SIG-M5 treated with dmso at 0.1 percent for 504 hours (cell line): ENCODE results near the gene ANKEF1.
"Not testable (repeated sequence)": the region's sequence is repeated elsewhere in the genome, so short reads cannot be mapped to it uniquely, and the experiment has no call there.

Experiments
- DNase-seq: peaks from one replicate; lab custom pipeline; 2025; ENCODE audit not compliant: unreplicated experiment; lab: John Stamatoyannopoulos, UW

The ANKEF1 gene

DNA sequence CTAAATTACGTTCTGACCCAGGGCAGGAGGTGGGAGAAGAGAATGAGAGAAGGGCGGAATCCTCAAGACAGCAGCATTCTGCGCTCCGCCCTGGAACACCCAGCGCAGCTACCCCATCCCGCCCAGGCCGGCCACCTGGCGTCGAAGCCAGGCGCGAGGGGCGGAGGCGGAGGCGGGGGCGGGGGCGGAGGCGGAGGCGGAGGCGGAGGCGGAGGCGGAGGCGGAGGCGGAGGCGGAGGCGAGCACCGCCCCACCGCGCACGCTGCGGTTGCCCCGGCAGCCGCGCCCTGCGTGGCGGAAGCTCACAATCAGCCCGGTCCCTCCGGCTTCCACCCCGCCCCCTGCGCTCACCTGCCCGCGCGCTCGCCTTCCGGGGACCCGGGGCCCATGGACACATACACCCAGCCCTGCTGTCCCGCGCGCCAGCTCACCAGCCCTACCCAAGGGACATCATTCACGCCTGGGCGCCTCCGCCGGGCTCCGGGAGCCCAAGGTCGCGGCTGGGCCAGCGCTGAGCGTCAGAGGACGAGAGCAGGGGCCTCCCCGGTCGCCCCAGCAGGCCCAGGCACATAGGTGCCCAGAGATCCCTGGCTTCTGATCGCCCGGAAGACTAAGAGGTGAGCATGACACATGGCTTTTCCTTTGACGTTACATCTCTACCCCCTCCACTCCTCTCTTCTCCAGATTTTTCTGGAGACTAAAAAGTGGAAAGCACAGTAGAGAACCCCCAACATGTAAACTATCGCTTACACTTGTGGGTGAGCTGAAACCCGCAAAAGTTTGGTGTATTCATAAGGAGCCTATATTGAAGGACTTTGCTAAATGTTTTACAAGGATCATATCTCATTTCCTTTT, at the start of gene ANKEF1:
TSS of gene ANKEF1 (plus strand) at position 271 of the 855 bp plus-strand sequence. CDS start 3,315 bp downstream, outside the sequence.
- peak; percentile 56 for DNase-seq

DNA sequence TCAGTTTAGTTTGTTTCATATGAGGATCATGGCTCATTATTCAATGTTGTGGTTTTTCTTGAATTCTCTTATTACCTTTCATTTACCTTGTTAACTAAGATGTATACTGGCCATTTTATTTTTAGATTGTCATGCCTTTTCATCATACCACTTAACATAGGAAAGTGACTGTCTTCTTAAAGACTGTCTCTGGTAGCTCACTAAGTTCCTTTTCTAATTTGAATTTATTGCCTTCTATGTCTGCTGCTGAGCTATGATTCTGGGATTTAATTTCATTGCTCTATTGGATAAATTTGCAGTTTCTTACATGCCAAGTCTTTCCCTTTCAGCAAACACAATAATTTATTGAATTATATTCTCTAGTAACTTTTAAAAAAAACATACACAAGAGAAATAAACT, 49.5 kb upstream of the ANKEF1 start:
- no peak for DNase-seq

DNA sequence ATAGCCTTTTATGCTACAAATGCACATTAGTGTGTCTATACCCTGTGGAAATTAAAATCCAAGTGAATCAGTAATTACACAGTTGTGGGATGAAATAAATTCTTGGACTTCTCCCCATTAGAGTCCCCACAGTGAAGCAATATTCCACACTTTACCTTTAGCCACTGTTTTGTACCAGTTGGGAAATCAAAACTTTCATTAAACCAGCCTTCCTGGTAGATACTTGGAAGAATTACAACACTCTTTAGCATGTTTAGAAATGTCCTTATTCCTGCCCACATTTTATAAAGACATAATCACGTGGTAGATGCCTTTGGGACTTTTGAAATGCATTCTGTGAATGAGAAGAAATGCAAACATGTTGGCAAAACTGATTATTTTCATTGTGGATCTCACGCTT, 49.0 kb upstream of the ANKEF1 start:
- DNase-seq = no peak

DNA sequence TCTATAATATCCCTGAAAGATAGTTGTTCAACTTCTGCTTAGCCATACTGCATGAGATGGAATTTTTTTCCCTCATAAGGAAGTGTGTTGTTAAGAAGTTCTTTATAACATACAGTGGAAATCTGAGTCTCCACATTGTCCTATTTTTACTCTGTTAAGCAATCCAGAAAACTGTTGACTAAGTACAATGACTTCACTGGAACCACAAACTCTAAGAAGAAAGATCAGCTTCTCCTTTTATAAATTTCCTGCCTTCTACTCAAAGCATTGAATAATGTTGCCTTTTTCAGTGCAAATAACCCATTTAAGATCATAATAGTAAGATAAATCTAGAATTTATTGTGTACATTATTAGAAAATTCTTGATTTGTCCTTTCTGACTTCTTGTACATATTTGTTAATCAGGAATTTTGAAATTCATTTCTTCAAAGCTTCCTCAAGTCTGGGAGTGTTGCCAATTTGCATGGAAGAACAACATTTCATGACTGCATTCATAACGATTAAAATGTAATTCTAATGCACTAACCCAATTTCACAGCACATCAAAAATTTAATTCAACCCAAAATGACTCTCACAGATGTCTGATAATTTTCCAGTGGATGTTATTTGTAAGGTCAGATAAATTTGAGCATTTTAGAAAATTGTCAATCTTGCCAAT, 45.6 kb upstream of the ANKEF1 start:
- DNase-seq = peak; percentile 90

DNA sequence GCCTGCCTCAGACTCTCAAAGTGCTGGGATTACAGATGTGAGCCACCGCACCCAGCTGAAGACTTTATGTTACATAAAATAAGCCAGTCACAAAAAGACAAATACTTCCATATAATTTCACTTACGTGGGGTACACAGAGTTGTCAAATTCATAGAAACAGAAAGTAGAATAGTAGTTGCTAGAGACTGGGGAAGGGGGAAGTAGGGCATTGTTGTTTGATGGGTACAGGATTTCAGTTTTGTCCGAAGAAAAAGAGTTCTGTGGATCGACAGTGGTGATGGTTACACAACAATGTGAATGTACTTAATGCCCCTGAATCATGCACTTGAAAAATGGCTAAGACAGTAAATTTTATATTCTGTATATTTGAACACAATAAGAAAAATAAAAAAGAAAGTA, 41.6 kb upstream of the ANKEF1 start:
- peak; percentile 70 for DNase-seq

DNA sequence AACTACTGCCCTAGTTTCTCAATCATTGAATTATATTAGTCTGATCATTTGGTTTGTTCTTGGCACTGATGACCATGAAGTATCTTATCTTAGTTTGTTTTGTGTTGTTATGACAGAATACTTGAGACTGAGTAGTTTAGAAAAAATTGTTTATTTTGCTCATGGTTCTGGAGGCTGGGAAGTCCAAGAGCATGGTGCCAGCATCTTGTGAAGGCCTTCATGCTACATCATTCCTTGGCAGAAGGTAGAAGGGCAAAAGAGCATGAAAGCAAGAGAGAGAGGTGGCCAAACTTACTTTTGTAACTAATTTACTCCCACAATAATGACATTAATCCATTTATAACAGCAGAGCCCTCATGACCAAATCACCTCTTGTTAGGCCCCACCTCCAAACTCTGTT, 40.1 kb upstream of the ANKEF1 start:
- DNase-seq = no peak

DNA sequence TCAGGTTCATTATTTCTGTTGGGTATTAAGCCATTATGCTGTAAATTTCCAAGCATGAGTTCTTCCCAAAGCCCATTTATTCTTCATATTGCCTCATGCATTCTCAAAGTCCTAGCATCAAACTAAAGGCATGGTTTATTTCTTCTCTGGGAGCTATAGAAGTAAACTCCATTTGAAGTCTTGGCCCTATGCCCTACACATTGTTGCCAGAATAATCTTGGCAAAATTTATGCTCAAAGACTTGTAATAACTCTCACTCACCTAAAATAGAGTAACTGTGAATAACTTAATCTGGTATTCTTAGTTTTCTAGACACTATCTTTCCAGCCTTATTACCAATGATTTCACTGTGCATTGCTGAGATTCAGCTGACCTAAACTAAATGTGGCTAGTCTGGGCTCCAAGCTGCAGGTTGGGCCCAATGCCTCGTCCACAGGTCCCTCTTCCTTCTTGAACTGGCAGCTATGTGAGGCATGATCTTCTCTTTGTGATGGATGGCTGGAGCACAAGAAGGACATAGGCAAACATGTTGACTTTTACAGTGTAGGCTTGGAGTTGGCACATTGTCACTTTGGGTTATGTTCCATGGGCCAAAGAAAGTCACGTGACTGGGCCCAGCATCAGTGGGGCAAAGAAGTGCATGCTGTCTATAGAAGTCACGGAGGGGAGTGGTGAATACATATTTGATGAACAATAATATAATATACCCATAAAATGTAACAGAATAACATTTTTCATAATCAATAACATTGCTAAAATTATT, 39.1 kb upstream of the ANKEF1 start:
- no peak for DNase-seq

DNA sequence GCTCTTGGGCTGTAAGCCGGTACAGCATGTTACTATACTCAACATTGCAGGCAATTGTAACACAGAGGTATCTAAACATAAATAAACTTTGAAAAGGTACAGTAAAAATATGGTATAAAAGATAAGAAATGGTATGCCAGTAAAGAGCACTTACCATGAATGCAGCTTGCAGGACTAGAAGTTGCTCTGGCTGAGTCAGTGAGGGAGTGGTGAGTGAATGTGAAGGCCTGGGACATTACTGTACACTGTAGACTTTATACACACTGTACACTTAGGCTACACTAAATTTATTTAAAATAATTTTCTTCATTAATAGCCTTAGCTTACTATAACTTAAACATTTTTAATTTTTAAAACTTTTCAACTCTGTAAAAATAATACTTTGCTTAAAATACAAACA, 37.8 kb upstream of the ANKEF1 start:
- DNase-seq = no peak

DNA sequence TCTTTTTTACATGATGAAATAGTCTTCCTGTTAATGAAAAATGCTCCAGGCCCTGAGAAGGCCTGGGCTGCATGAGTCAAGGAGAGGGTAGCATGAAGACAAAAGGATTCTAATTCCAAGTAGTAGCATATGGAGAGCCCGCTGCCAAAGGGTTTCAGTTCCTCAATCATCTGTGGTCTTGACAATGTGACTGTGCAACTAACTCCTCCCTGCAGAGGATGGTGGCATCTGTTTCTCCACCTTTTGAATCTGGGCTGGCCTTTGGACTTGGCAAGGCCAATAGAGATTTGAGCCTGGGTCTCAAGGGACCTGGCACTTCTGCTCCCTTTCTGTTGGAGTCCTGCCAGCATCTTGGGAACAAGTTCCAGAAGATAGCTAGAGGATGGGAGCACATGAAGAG, 35.1 kb upstream of the ANKEF1 start:
- DNase-seq = peak; percentile 91

DNA sequence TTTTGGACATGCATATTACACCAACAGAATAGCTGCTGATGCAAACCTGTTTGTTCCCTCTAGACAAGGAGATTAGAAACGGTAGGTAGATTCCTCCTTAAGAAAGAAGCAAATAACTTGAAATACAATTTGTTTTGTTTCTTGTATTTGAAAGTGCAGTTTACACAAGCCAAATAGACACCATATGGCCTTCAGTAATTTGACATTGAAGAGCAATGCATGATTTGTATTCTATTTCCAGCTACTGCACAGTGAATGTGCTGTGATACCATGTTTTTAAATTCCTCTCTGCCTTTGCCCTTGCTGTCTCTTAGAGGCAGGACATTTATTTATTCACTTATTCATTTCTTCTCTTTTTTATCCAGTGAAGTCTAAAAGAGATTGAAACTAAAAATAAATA, 31.9 kb upstream of the ANKEF1 start:
- DNase-seq = no peak

DNA sequence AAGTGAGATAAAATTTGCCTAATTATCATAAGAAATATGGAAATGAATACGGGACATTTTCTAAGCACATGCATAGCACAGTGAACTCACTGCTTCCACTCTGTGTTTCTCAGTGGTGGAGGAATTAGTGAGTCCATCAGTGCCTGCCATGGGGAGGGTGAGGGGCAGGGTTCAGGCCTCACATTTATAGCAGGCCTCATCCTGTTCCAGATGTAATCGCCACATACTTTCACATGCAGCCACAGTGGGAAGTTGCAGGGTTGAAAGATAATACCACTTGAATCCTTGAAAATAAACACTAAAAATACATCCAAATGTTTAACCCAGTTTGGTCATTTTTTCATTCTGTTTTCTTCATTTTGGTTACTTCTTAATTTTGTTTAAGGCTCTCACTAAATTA, 29.9 kb upstream of the ANKEF1 start:
- DNase-seq = no peak

DNA sequence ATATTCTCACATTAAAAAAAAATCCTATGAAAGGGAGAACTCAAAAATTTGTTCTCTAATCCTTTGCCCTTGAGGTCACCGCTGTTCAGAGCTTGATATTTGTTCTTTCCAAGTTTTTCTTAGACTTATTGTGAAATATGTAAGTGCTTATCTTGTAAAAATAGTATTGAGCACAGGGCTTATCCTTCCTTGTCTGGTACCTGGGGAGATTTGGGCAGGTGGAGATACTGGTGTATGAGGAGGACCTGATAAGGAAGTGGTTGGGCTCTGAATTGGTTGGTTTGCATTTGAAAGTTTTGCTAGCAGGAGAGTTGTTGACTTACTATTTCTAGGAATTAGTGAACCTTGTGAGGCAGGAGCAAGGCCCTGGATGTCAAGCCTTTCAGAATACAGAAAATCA, 28.9 kb upstream of the ANKEF1 start:
- DNase-seq = no peak

DNA sequence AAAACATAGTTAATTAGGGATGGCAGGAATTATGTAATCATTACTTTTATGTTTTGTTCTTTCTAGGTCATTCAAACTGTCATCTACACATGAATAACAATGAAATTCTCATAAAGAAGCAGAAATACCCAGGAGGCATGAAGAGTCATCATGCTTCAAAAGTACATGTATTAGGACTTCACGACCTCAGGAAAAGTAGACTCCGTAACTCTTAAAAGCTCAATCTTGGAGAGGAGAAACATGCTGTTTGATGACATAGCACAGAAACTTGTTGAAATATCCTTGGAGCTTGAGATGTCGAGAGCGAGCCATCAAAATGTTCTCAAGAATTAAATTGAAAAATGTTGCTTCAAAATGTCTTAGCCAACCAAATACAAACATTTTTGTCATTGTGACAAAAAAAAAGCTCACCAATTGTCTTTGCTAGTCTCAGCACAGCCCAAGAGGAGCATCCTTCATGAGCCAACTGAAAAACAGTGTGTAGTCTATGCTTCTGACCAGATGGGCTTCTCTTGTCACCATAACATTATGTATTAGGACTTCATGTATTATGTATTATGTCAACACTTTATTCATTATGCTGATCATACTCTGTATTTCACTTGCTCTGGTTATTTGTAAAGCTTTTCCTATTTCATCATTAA, 28.2 kb upstream of the ANKEF1 start:
- no peak for DNase-seq

DNA sequence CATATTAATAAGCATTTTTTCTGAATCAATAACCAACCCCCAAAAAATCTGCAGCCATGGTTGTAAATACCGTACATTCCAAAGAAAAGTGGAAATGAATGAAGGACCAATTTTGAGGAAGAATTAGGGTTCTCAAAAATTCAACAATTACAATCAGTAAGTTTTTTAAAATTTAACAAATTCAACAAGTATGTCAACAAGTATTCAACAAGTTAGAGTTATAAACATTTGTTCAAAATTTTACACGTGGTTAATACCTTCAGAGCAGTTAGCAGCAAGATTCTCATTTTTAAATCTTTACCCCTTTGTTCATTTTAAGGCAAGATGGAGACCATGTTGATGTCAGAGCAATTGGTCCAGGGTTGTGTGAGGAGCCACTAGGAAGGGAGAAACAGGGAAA, 27.6 kb upstream of the ANKEF1 start:
- no peak for DNase-seq

DNA sequence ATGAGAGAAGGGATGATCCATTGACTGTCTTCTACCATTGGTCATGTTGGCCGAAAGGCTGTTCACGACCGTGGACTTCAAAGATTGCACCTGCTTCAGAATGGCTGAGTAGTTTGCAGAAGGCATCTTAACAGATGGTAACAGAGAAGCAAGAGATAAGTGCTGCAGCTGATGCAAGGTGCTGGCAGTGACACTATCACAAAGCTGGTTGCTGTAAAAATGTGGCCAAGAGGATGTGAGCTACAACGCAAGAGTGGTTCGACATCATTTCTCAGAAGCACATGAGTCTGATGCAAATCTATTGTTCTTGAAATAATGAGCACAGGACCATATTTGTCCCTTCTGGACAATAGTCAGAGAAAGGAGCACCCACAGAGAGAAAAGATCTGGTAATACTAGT, 27.0 kb upstream of the ANKEF1 start:
- DNase-seq = no peak

DNA sequence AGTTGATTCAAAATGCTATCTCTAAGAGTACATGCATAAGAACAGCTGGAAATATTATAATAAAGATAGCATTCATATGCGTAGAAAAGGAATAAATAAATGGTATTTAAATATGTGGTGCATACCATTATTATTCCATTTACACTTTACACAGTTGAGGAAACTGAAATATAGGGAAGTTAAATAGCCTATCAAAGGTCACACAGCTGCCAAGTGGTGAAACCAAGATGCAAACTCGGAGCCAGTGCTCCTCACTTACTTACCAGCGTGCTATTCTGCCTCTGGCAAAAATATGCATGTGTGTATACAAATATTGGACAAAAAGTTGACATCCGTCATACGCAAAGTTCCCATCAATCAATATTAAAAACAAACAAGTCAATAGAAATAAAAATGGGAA, 22.3 kb upstream of the ANKEF1 start:
- no peak for DNase-seq

DNA sequence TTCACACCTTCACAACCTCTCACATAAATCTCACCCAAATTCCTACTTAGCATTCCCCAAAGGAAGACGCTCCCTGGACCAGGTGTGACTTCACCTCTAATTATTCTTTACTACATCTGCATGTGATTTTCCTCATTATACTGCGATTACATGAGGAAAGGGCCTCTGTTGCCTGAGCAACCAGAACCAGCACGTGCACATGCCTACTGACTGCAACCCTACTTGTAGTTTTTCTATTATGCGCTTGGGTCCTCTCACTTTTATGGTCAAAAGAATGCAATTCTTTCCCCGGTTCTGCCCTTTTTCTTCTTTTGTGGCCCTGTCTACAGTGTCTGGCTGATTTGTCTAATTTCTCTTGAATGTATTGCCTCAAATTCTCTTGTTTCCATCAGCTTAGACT, 20.4 kb upstream of the ANKEF1 start:
- DNase-seq = no peak

DNA sequence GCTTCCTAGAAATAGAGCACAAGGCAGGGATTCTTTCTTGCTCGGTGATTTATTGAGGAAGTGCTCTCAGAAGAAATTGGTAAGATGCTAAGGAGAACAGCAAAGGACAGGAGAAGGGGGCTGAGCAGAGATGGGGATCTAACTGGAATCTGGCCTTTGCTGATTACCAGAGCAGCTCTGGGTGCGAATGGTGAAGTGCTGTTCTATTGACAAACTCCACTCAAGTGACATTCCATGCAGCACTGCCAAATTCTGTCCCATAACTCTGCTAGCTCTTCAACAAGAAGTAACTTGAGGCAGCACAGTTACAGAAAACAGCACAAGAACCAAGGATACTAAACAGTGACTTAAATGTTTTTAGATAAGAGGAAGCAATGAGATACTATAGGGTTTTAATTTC, 13.8 kb upstream of the ANKEF1 start:
- no peak for DNase-seq

DNA sequence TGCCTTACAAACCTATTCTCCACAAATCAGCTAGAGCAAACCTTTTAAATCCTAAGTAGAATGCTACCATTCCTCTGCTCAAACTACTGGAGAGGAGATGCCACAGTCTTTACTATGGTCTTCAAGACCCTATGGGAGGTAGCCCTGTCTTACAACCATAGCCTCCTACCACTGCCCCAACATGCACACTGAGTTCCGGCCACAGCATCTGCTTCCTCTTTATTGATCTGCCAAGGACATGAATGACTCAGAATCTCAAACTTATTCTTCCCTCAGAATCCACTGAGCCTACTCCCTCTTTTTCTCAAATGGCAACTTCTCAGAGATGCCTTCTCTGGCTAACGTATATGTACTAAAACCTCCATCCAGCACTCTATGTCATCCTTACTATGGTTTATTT, 12.2 kb upstream of the ANKEF1 start:
- peak; percentile 47 for DNase-seq

DNA sequence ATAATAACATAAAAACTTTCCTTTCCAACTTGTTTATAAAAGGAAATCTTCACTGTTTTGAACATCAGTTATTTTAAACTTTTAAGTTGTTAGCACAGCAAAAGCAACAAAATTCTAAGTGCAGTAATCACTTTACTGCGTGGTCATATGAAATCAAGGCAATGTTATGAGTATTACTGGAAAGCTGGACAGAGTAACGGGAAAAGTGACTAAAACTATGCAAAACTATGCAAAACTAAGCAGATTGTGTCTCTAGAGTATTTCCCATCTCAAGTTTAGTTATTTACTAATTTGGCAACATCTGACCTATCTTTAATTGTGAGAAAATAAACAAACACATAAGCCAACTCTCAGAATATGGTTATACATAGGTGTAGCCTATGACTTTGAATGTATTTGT, 10.9 kb upstream of the ANKEF1 start:
- no peak for DNase-seq

DNA sequence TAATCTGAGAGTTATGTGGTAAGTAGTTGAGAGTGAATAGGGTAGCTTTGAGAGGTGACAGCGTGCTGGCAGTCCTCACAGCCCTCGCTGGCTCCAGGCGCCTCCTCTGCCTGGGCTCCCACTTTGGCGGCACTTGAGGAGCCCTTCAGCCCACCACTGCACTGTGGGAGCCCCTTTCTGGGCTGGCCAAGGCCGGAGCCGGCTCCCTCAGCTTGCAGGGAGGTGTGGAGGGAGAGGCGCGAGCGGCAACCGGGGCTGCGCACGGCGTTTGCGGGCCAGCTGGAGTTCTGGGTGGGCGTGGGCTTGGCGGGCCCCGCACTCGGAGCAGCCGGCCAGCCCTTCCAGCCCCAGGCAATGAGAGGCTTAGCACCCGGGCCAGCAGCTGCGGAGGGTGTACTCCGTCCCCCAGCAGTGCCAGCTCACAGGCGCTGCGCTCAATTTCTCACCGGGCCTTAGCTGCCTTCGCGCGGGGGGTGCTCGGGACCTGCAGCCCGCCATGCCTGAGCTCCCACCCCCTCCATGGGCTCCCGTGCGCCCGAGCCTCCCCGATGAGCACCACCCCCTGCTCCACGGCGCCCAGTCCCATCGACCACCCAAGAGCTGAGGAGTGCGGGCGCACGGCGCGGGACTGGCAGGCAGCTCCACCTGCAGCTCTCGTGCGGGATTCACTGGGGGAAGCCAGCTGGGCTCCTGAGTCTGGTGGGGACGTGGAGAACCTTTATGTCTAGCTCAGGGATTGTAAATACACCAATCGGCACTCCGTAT, 3.2 kb upstream of the ANKEF1 start:
- not testable (repeated sequence) for DNase-seq
